Panc1 (cell line): ENCODE data around the gene EIF2AK2. TPM values are rescaled to one million over a fixed set of nuclear protein-coding genes. Genes with fewer than 3 reads are reported as not detected.
A peak's percentile ranks its signal among the peaks of the same experiment; 100 is the strongest.

Source experiments
- ATAC-seq: fragments of 200-7000 bp; cut with Tn5 transposase; 2 replicates; pipeline ENCODE4 v1.9.1; 2020; ENCODE audit warnings: mild to moderate bottlenecking, moderate library complexity
- BruUV-seq: library from RNA; stranded (reverse); fragments of 400-500 nt; replicated peaks from 2 replicates; lab custom pipeline; 2021; lab: Mats Ljungman, UMichigan
- CTCF ChIA-PET: fragments of 300-600 bp; sonication (Branson Sonifier 250); formaldehyde crosslinking; loops from one replicate; lab custom pipeline; 2022; ENCODE audit warnings: antibody characterized with exemption; lab: Charles Lee
- POLR2A ChIA-PET: fragments of 300-600 bp; sonication (Branson Sonifier 250); formaldehyde crosslinking; loops from one replicate; lab custom pipeline; 2022; ENCODE audit warnings: antibody characterized with exemption; lab: Charles Lee
- DNase-seq: peaks from one replicate; pipeline ENCODE4 v3.0.0-alpha.2; 2010; ENCODE audit warnings: low read depth, low spot score
- H3K27ac ChIP-seq: 2 replicates; pipeline ENCODE4 v1.5.1; 2011; ENCODE audit warnings: mild to moderate bottlenecking, low read length, inconsistent platforms
- H3K27me3 ChIP-seq: fragments of 200-500 bp; sonication (Bioruptor generic); 2 replicates; pipeline ENCODE4 v1.6.0; 2014; ENCODE audit warnings: low read length, inconsistent platforms; ENCODE audit not compliant: control insufficient read depth, insufficient read depth
- H3K36me3 ChIP-seq: fragments of 200-500 bp; sonication (Bioruptor generic); 2 replicates; pipeline ENCODE4 v1.5.1; 2014; ENCODE audit warnings: inconsistent platforms, mild to moderate bottlenecking, low read length, moderate library complexity; ENCODE audit not compliant: control insufficient read depth, insufficient read depth
- H3K4me1 ChIP-seq: 2 replicates; pipeline ENCODE4 v1.5.1; 2011; ENCODE audit warnings: inconsistent platforms, mild to moderate bottlenecking, low read length, moderate library complexity; ENCODE audit not compliant: control insufficient read depth, insufficient read depth
- H3K4me3 ChIP-seq, 2 experiments: 2 replicates each; pipeline ENCODE4 v1.5.1; 2011 to 2012; ENCODE audit warnings: low read depth in 2 of 2, low read length in 2 of 2, mild to moderate bottlenecking in 2 of 2, inconsistent platforms in 1 of 2, moderate library complexity in 1 of 2
- H3K9me3 ChIP-seq: fragments of 200-500 bp; sonication (Bioruptor generic); 2 replicates; pipeline ENCODE4 v1.5.1; 2014; ENCODE audit warnings: low read depth, mild to moderate bottlenecking, inconsistent platforms, low read length, moderate library complexity; ENCODE audit not compliant: control insufficient read depth, insufficient read depth
- POLR2AphosphoS5 ChIP-seq: IDR thresholded peaks from 2 replicates; pipeline ENCODE4 v1.6.1; 2012; ENCODE audit warnings: mild to moderate bottlenecking, low read depth, low read length, moderate library complexity
- REST ChIP-seq, 2 experiments: IDR thresholded peaks; 2 replicates each; pipeline ENCODE4 v1.6.1; 2011 to 2012; ENCODE audit warnings: low read depth in 2 of 2, control low read depth in 1 of 2, low read length in 1 of 2, mild to moderate bottlenecking in 1 of 2, moderate library complexity in 1 of 2; ENCODE audit not compliant: insufficient read depth in 1 of 2
- SIN3A ChIP-seq: IDR thresholded peaks from 2 replicates; pipeline ENCODE4 v1.6.1; 2012; ENCODE audit warnings: low read depth, mild to moderate bottlenecking, low read length, moderate library complexity, borderline replicate concordance; ENCODE audit not compliant: insufficient read depth
- TCF7L2 ChIP-seq: IDR thresholded peaks from 2 replicates; pipeline ENCODE4 v1.6.1; 2011; ENCODE audit warnings: mild to moderate bottlenecking, low read depth, low read length, inconsistent platforms
- in situ Hi-C: cut with HindIII; loops from 2 replicates; pipeline ENCODE4 v1.10.0; 2016; ENCODE audit warnings: low sequenced_read_pairs, low pct_unique_long_range_greater_than_20kb
- intact Hi-C: fragments of 100-400 bp; cut with micrococcal nuclease; formaldehyde crosslinking; loops from one replicate; pipeline ENCODE4 v1.10.0; 2022; ENCODE audit not compliant: unreplicated experiment
- total RNA-seq: library from RNA; stranded (reverse); gene quantifications from one replicate; pipeline ENCODE4 v1.2.1, GENCODE V29; 2021; ENCODE audit not compliant: unreplicated experiment
- TF ChIP-seq, protein P1 (sequence below): fragments of 450-650 bp; IDR thresholded peaks from 2 replicates; pipeline ENCODE4 v1.5.1; 2017; ENCODE audit warnings: mild to moderate bottlenecking

Gene EIF2AK2
- total RNA-seq, 1 experiment from 2014 or later = 44.3 TPM

- ATAC-seq (peak; percentile 98), DNase-seq (peak; percentile 97)
- H3K4me1 ChIP-seq = peaks cover 18% of the 10 kb centered on the region
- POLR2A ChIA-PET = interaction anchor here (0.5 to 0.8 kb wide), 2 partner anchors 181 to 360 kb away, joined by 3 to 8 read pairs; no protein-coding TSS in a partner anchor
- intact Hi-C loops = no loop called here
- no peak for TF ChIP-seq TCF7L2
- no peak for TF ChIP-seq REST (IDR thresholded peaks at IDR 0.05; ENCODE audit: insufficient read depth in 1 of 2, low read depth in 2 of 2, low read length in 1 of 2)
- TF ChIP-seq POLR2AphosphoS5 = peak; percentile 73
- TF ChIP-seq SIN3A = peak; percentile 69
- TF ChIP-seq, protein P1, sequence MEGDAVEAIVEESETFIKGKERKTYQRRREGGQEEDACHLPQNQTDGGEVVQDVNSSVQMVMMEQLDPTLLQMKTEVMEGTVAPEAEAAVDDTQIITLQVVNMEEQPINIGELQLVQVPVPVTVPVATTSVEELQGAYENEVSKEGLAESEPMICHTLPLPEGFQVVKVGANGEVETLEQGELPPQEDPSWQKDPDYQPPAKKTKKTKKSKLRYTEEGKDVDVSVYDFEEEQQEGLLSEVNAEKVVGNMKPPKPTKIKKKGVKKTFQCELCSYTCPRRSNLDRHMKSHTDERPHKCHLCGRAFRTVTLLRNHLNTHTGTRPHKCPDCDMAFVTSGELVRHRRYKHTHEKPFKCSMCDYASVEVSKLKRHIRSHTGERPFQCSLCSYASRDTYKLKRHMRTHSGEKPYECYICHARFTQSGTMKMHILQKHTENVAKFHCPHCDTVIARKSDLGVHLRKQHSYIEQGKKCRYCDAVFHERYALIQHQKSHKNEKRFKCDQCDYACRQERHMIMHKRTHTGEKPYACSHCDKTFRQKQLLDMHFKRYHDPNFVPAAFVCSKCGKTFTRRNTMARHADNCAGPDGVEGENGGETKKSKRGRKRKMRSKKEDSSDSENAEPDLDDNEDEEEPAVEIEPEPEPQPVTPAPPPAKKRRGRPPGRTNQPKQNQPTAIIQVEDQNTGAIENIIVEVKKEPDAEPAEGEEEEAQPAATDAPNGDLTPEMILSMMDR = no peak
- BruUV-seq = no TSS peak
- no peaks in the 10 kb centered on the region for H3K27me3 ChIP-seq
- H3K36me3 ChIP-seq = no peaks in the 10 kb centered on the region; the same call in none of the 2 replicates
- peak within 1 kb of the TSS; percentile 96 to 98 for H3K4me3 ChIP-seq
- CTCF ChIA-PET = no interaction called here
- H3K27ac ChIP-seq = peak within 1 kb of the TSS; percentile 82
- in situ Hi-C loops = no loop called here
- H3K9me3 ChIP-seq = no peaks in the 10 kb centered on the region
Observed at GRCh38 chr2:37083873-37084794, 72.6 kb downstream of the EIF2AK2 start, which contains the start of the genes GPATCH11 and HEATR5B. TSS of gene GPATCH11 (plus strand) at chr2:37084518. CDS start at chr2:37088382, 3,864 bp downstream. TSS of gene HEATR5B (minus strand) at chr2:37084372. CDS start at chr2:37083414, 958 bp downstream.

- POLR2A ChIA-PET = no interaction called here
- TF ChIP-seq POLR2AphosphoS5 (no peak), REST (IDR thresholded peaks at IDR 0.05; ENCODE audit: insufficient read depth in 1 of 2, low read depth in 2 of 2, low read length in 1 of 2) (no peak), SIN3A (no peak), TCF7L2 (no peak)
- TF ChIP-seq, protein P1 = no peak
- no peaks in the 10 kb centered on the region; the same call in none of the 2 replicates for H3K36me3 ChIP-seq
- H3K4me3 ChIP-seq = no peak overlapping the region
- in situ Hi-C loops = no loop called here
- DNase-seq (no peak), ATAC-seq (no peak)
- no peaks in the 10 kb centered on the region for H3K9me3 ChIP-seq
- no peaks in the 10 kb centered on the region for H3K27me3 ChIP-seq
- intact Hi-C loops = no loop called here
- CTCF ChIA-PET = no interaction called here
- no peak overlapping the region for H3K27ac ChIP-seq
- peaks cover 16% of the 10 kb centered on the region for H3K4me1 ChIP-seq
- BruUV-seq = no TSS peak
Observed at GRCh38 chr2:37080689-37081088, 76.1 kb downstream of the EIF2AK2 start.
